Heart left ventricle (tissue), 16 donors: ENCODE results near the gene PRTN3. TPM values are rescaled to one million over a fixed set of nuclear protein-coding genes. Genes with fewer than 3 reads are reported as not detected.

Experiments used
- ATAC-seq, 4 donors: fragments of 200-7000 bp; cut with Tn5 transposase; one replicate each; pipeline ENCODE4 v1.9.1; 2020 to 2022; ENCODE audit warnings: moderate library complexity in 4 of 4, mild to moderate bottlenecking in 3 of 4, moderate number of reproducible peaks in 1 of 4
- DNase-seq, 5 donors: peaks; one replicate each; pipeline ENCODE4 v3.0.0-alpha.2; 2020
- H3K27ac ChIP-seq, 12 donors: fragments of 200-600 bp; sonication (generic) in 4 of 12; one replicate each; pipeline versions ENCODE4 v1.5.0 to v1.8.0; 2016 to 2022; ENCODE audit warnings: mild to moderate bottlenecking in 2 of 12
- H3K27me3 ChIP-seq, 9 donors: fragments of 200-600 bp; sonication (generic) in 2 of 9; one replicate each; pipeline versions ENCODE4 v1.5.1 to v1.8.0; 2016 to 2022; ENCODE audit warnings: mild to moderate bottlenecking in 3 of 9
- H3K36me3 ChIP-seq, 9 donors: fragments of 200-600 bp; sonication (generic) in 2 of 9; one replicate each; pipeline versions ENCODE4 v1.5.0 to v1.8.0; 2018 to 2022; ENCODE audit warnings: mild to moderate bottlenecking in 2 of 9
- H3K4me1 ChIP-seq, 12 donors: fragments of 200-600 bp; sonication (generic) in 4 of 12; one replicate each; pipeline versions ENCODE4 v1.5.0 to v1.8.0; 2016 to 2022; ENCODE audit warnings: mild to moderate bottlenecking in 3 of 12
- H3K4me3 ChIP-seq, 12 donors: fragments of 200-600 bp; sonication (generic) in 4 of 12; one replicate each; pipeline versions ENCODE4 v1.5.0 to v1.8.0; 2017 to 2022; ENCODE audit warnings: mild to moderate bottlenecking in 9 of 12, moderate library complexity in 4 of 12
- H3K9me3 ChIP-seq, 12 donors: fragments of 200-600 bp; sonication (generic) in 4 of 12; one replicate each; pipeline versions ENCODE4 v1.5.0 to v1.8.0; 2016 to 2022; ENCODE audit warnings: mild to moderate bottlenecking in 1 of 12
- CTCF ChIP-seq, 12 donors: fragments of 200-600 bp; sonication (generic) in 4 of 12; IDR thresholded peaks; one replicate each; pipeline versions ENCODE4 v1.5.0 to v1.8.0; 2018 to 2022; ENCODE audit warnings: antibody characterized with exemption in 12 of 12, mild to moderate bottlenecking in 5 of 12
- POLR2A ChIP-seq, 2 donors: fragments of 450-650 bp; IDR thresholded peaks; one replicate each; pipeline ENCODE4 v1.6.1; 2017; ENCODE audit warnings: antibody characterized with exemption in 2 of 2, mild to moderate bottlenecking in 2 of 2, moderate library complexity in 2 of 2
- WGBS, 4 donors: extraction: QIAGEN DNeasy Blood & Tissue Kit in 2 of 4; methylation state at CpG; one replicate each; pipeline versions ENCODE4 v1.1.5 to v1.1.7; 2013 to 2018; 5-methylcytosine and 5-hydroxymethylcytosine counted together
- intact Hi-C, 10 donors: fragments of 100-400 bp; cut with DNase I; formaldehyde crosslinking; loops; one replicate each; pipeline versions ENCODE4 v1.11.1 to v1.14.2; 2022
- polyA plus RNA-seq, 2 donors: library from polyadenylated mRNA; stranded (reverse); fragments of 200-250 nt; gene quantifications; one replicate each; pipeline ENCODE4 v1.2.3, GENCODE V29; 2013
- total RNA-seq, 9 donors: library from RNA; depleted of rRNA in 2 of 9; stranded (reverse); fragments of >200 nt in 2 of 9; fragmentation: NEBNext Ultra II Directional in 3 of 9; extraction: Animal tissue kit (Norgen Biotek cat#: 25700) in 3 of 9; gene quantifications; one replicate each; pipeline versions ENCODE4 v1.1.0 to v1.2.4, GENCODE V29; 2016 to 2023
- donor health status: ischemic (EF 13 %, LVEDD 7.1; RV severe dilation, severe dysfunction).
- donor health status: healthy with polysubstance abuse.
- donor health status: DM: no; HTN: yes; CAD: no.
- donor health status: DM: no; HTN: no; CAD: no.
- donor health status: ischemic (EF 25% LVEDD 6.9; RV normal size, moderate dysfunction).
- donor health status: ischemic (EF 25% LVEDD 5.7; RV mildly dilated, moderate dysfunction).
- donor health status: healthy.
- donor health status: DM: yes; HTN: yes; CAD: no.
- donor health status: ischemic (EF 35%, LVEDD 5.7; RV mildly dilated, moderate dysfunction).
- donor health status: nonischemic (EF 11% LVEDD 7.7; RV severe dilation, severe dysfunction).
- donor health status: DM: yes; HTN: yes; CAD: no.
- donor health status: PGD.
- donor health status: ischemic (EF 29% LVEDD 5.4; RV normal size, mild dysfunction).
- donor health status: nonischemic (EF 23%, LVEDD 6.1; RV moderate dilation, normal function).

Gene PRTN3
- total and polyA plus RNA-seq, 11 donors, result 0.11 to 0.40 TPM; not detected in 9

GRCh38 chr19:798415-799075, 42.3 kb upstream of the PRTN3 start:
- H3K36me3 ChIP-seq, result peaks cover 0 to 42% (median 8%) of the 10 kb centered on the region in 9 donors
- intact Hi-C loops, result loop anchor here in 1 of 10 donors (5.0 kb wide), 1 partner anchor 454 kb away; no protein-coding TSS in a partner anchor
- ATAC-seq (no peak), DNase-seq (peak in 3 of 5 donors; percentile 23 to 70 (median 30))
- H3K9me3 ChIP-seq, result no peaks in the 10 kb centered on the region
- 0 to 1% (median 1%) methylated on average over 5 to 44 of the region's 44 CpGs for WGBS, 4 donors
- TF ChIP-seq POLR2A (IDR thresholded peaks at IDR 0.05) (no peak), CTCF (IDR thresholded peaks at IDR 0.05) (no peak)
- no peaks in the 10 kb centered on the region for H3K27me3 ChIP-seq
- peak overlapping the region; percentile 91 to 100 (median 99) for H3K27ac ChIP-seq
- peaks cover 26 to 65% (median 56%) of the 10 kb centered on the region in 12 donors for H3K4me1 ChIP-seq
- peak overlapping the region; percentile 50 to 100 (median 90) for H3K4me3 ChIP-seq

- DNase-seq (peak in 2 of 5 donors; percentile 21 to 31), ATAC-seq (no peak)
- TF ChIP-seq CTCF (IDR thresholded peaks at IDR 0.05), result peak in 3 of 12 donors; percentile 9 to 19 (median 13)
- TF ChIP-seq POLR2A (IDR thresholded peaks at IDR 0.05), result no peak
- WGBS, 4 donors, result 0 to 13% (median 7%) methylated on average over 13 to 28 of the region's 28 CpGs
- H3K36me3 ChIP-seq, result peaks cover 0 to 49% (median 16%) of the 10 kb centered on the region in 9 donors
- peak overlapping the region; percentile 91 to 100 (median 99) for H3K27ac ChIP-seq
- no peaks in the 10 kb centered on the region for H3K9me3 ChIP-seq
- intact Hi-C loops, result loop anchor here in 1 of 10 donors (5.0 kb wide), 1 partner anchor 453 kb away; no protein-coding TSS in a partner anchor
- peak overlapping the region; percentile 50 to 100 (median 90) for H3K4me3 ChIP-seq
- H3K4me1 ChIP-seq, result peaks cover 26 to 72% (median 62%) of the 10 kb centered on the region in 12 donors
- H3K27me3 ChIP-seq, result no peaks in the 10 kb centered on the region
Measured at GRCh38 chr19:799076-799881, 41.5 kb upstream of the PRTN3 start.

- no peak for TF ChIP-seq CTCF (IDR thresholded peaks at IDR 0.05)
- no peak for TF ChIP-seq POLR2A (IDR thresholded peaks at IDR 0.05)
- no peaks in the 10 kb centered on the region for H3K9me3 ChIP-seq
- H3K4me3 ChIP-seq, result peak overlapping the region in 10 of 12 donors; percentile 11 to 99 (median 90)
- ATAC-seq (no peak), DNase-seq (peak in 2 of 5 donors; percentile 18 to 19)
- H3K27ac ChIP-seq, result peak overlapping the region in 11 of 12 donors; percentile 73 to 100 (median 99)
- peaks cover 6 to 61% (median 28%) of the 10 kb centered on the region in 9 donors for H3K36me3 ChIP-seq
- peaks cover 26 to 77% (median 63%) of the 10 kb centered on the region in 12 donors for H3K4me1 ChIP-seq
- 23 to 36% (median 30%) methylated on average over 17 of the region's 17 CpGs for WGBS, 4 donors
- intact Hi-C loops, result no loop called here
- H3K27me3 ChIP-seq, result no peaks in the 10 kb centered on the region
Measured at GRCh38 chr19:800360-801029, 40.3 kb upstream of the PRTN3 start.
